ENCODE results near the gene KIAA0930.
A peak's percentile ranks its signal among the peaks of the same experiment; 100 is the strongest.

KIAA0930 gene

DNA sequence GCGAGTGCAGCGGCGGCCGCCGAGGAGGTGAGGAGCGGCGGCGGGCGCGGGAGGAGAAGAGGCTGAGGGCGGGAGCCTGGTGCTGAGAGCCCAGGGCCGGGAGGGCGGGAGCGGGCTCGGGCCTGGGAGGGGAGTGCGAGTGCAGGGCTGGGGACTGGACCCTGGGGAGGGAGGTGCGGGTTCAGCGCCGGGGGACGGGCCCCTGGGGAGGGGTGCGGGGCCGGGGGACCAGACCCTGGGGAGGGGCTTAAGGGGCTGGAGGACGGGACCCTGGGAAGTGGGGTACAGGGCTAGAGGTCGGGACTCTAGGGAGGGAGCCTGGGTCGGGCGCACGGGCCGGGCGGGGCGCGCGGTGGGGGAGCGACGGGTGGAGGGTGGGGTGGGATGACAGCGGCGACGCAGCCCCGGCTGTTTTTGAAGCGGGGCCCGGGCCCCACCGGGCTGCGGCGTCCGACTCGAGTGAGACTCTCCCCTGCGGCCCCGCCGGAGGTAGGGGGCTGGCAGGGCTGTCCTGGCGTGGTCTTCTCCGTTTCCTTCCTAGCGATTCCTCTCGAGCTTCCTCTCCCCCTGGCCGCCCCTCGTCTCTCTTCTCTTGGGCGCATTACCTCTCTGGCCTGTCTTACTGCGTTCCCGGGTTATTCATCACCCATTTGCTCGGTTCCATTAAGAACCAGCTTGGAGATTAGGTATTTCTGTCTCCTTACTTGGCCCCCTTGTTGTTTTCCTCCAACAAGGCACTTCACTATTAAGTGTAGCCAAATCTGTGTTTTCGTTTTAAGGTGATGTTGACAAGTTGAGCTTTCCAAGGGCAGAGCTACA lies 76.2 kb downstream of the KIAA0930 start:
- Histone ChIP-seq H3K23ac (ENCODE audit: low read length) (peak overlapping the region; percentile 59), H3K18ac (ENCODE audit: low read length) (peak overlapping the region; percentile 100), H3K9ac (ENCODE audit: low read length) (peak overlapping the region; percentile 98), H3K79me2 (ENCODE audit: control insufficient read depth, insufficient read depth, low read length) (peaks cover 57% of the 10 kb centered on the region), H2BK5ac (ENCODE audit: low read length) (peak overlapping the region; percentile 85), H3K36me3 (ENCODE audit: control insufficient read depth, insufficient read depth, low read length) (peaks cover 2% of the 10 kb centered on the region), H3K79me1 (ENCODE audit: low read length) (peaks cover 8% of the 10 kb centered on the region), H2BK120ac (ENCODE audit: low read depth, low read length) (peak overlapping the region; percentile 89), H3K27me3 (ENCODE audit: insufficient read depth, low read length, poor library complexity) (no peaks in the 10 kb centered on the region), H3K4ac (ENCODE audit: low read depth, low read length) (peak overlapping the region; percentile 99), H3K4me1 (ENCODE audit: control insufficient read depth, low read depth, low read length) (peaks cover 11% of the 10 kb centered on the region), H3K4me3 (ENCODE audit: low read length) (peak overlapping the region; percentile 96), H4K8ac (ENCODE audit: low read depth, low read length) (no peak overlapping the region), H3K4me2 (ENCODE audit: low read length) (peak overlapping the region; percentile 67), H2BK15ac (replicated peaks; ENCODE audit: low read depth) (no peak overlapping the region), H2AK5ac (ENCODE audit: low read length) (peak overlapping the region; percentile 50), H4K5ac (ENCODE audit: low read length) (no peak overlapping the region), H3K56ac (ENCODE audit: low read length) (peak overlapping the region; percentile 95), H3K27ac (ENCODE audit: low read depth, low read length) (peak overlapping the region; percentile 92)
- no CpG with 5 or more reads among the region's 59 CpGs for WGBS (ENCODE audit: extremely low coverage, insufficient coverage, low lambda C conversion rate)
- DNase-seq = peak; percentile 39

DNA sequence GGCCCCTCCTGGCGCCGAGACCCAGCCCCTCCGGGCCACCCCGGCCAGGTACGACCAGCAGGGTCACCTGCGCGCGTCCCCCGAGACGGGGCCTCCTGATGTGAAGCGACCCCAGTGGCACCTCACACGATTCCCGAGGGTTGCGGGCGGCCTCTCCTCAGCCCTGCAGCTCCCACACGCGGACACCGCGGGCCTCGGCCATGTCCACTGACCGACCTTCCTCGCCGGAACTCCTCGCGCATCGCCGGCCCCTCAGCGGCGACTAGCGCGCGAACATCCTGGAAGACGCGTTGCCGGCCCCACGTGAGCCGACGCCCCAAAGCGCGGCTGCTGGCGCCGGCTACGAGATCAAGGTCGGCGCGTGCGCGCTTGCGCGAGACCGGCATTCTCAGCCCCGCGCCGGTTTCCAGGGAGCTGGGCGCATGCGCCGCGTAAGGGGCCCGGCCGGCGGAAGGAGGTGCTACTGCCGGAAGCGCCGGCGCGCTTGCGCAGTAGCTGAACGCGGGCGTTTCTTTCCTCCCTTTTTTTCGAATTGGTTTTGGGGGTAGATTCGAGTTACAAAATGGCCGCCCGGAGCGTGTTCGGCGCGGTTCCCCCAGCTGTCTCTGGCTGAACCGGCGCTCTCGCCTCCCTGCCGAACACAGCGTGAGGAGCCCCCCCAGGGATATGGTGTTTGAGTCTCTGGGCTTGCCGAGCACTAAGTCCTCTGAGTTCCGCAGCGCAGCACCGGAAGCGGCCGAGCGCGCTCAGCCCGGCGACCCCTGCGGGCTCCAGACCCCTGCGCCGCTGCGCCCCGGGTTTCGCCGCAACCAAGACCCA lies 77.0 kb downstream of the KIAA0930 start, which contains the start of gene NUP50:
Gene NUP50 (plus strand): TSS at position 475 of the 819 bp plus-strand sequence. CDS start 4,253 bp downstream, outside the sequence.
- H3K4ac ChIP-seq (ENCODE audit: low read depth, low read length) = peak within 1 kb of the TSS; percentile 99
- peak within 1 kb of the TSS; percentile 100 for H3K18ac ChIP-seq (ENCODE audit: low read length)
- H3K23ac ChIP-seq (ENCODE audit: low read length) = peak within 1 kb of the TSS; percentile 81
- peaks cover 2% of the 10 kb centered on the region for H3K36me3 ChIP-seq (ENCODE audit: control insufficient read depth, insufficient read depth, low read length)
- WGBS (ENCODE audit: extremely low coverage, insufficient coverage, low lambda C conversion rate) = no CpG with 5 or more reads among the region's 100 CpGs
- H4K8ac ChIP-seq (ENCODE audit: low read depth, low read length) = peak within 1 kb of the TSS; percentile 30
- peak within 1 kb of the TSS; percentile 93 for H3K27ac ChIP-seq (ENCODE audit: low read depth, low read length)
- peak; percentile 98 for DNase-seq
- peak within 1 kb of the TSS; percentile 89 for H2BK120ac ChIP-seq (ENCODE audit: low read depth, low read length)
- no peaks in the 10 kb centered on the region for H3K27me3 ChIP-seq (ENCODE audit: insufficient read depth, low read length, poor library complexity)
- peak within 1 kb of the TSS; percentile 96 for H3K4me3 ChIP-seq (ENCODE audit: low read length)
- peak within 1 kb of the TSS; percentile 99 for H3K56ac ChIP-seq (ENCODE audit: low read length)
- peak within 1 kb of the TSS; percentile 67 for H3K4me2 ChIP-seq (ENCODE audit: low read length)
- peak within 1 kb of the TSS; percentile 89 for H2BK5ac ChIP-seq (ENCODE audit: low read length)
- H3K79me1 ChIP-seq (ENCODE audit: low read length) = peaks cover 8% of the 10 kb centered on the region
- peak within 1 kb of the TSS; percentile 50 for H2AK5ac ChIP-seq (ENCODE audit: low read length)
- peak within 1 kb of the TSS; percentile 98 for H3K9ac ChIP-seq (ENCODE audit: low read length)
- peaks cover 60% of the 10 kb centered on the region for H3K79me2 ChIP-seq (ENCODE audit: control insufficient read depth, insufficient read depth, low read length)
- no peak within 1 kb of the TSS for H4K5ac ChIP-seq (ENCODE audit: low read length)
- no peak within 1 kb of the TSS for H2BK15ac ChIP-seq (replicated peaks; ENCODE audit: low read depth)
- H3K4me1 ChIP-seq (ENCODE audit: control insufficient read depth, low read depth, low read length) = peaks cover 13% of the 10 kb centered on the region

DNA sequence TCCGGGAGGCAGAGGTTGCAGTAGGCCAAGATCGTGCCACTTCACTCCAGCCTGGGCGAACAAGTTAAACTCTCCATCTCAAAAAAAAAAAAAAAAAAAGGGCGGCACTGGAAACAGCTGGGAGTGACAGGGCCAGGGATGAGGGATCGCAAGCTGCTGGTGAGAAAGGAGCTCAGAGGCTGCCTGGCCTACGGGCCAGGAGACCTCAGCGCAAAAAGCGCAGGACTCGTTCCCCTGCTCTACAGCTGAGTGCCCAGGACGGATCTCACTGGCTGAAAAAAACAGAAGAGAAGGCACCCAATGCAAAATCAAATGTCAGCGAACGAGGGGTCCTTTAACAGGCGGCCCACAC lies 77.6 kb downstream of the KIAA0930 start:
- H4K5ac ChIP-seq (ENCODE audit: low read length) = no peak overlapping the region
- peak overlapping the region; percentile 35 for H3K4me2 ChIP-seq (ENCODE audit: low read length)
- H2BK120ac ChIP-seq (ENCODE audit: low read depth, low read length) = no peak overlapping the region
- peak overlapping the region; percentile 8 for H2AK5ac ChIP-seq (ENCODE audit: low read length)
- peak; percentile 66 for DNase-seq
- H3K79me2 ChIP-seq (ENCODE audit: control insufficient read depth, insufficient read depth, low read length) = peaks cover 59% of the 10 kb centered on the region
- H3K79me1 ChIP-seq (ENCODE audit: low read length) = peaks cover 5% of the 10 kb centered on the region
- H3K56ac ChIP-seq (ENCODE audit: low read length) = peak overlapping the region; percentile 99
- peak overlapping the region; percentile 98 for H3K4ac ChIP-seq (ENCODE audit: low read depth, low read length)
- H2BK5ac ChIP-seq (ENCODE audit: low read length) = peak overlapping the region; percentile 89
- H3K4me1 ChIP-seq (ENCODE audit: control insufficient read depth, low read depth, low read length) = peaks cover 16% of the 10 kb centered on the region
- no peak overlapping the region for H2BK15ac ChIP-seq (replicated peaks; ENCODE audit: low read depth)
- no peaks in the 10 kb centered on the region for H3K36me3 ChIP-seq (ENCODE audit: control insufficient read depth, insufficient read depth, low read length)
- H4K8ac ChIP-seq (ENCODE audit: low read depth, low read length) = peak overlapping the region; percentile 30
- H3K27me3 ChIP-seq (ENCODE audit: insufficient read depth, low read length, poor library complexity) = no peaks in the 10 kb centered on the region
- peak overlapping the region; percentile 90 for H3K9ac ChIP-seq (ENCODE audit: low read length)
- H3K18ac ChIP-seq (ENCODE audit: low read length) = peak overlapping the region; percentile 91
- WGBS (ENCODE audit: extremely low coverage, insufficient coverage, low lambda C conversion rate) = no CpG with 5 or more reads among the region's 13 CpGs
- H3K23ac ChIP-seq (ENCODE audit: low read length) = no peak overlapping the region
- H3K4me3 ChIP-seq (ENCODE audit: low read length) = peak overlapping the region; percentile 45
- peak overlapping the region; percentile 93 for H3K27ac ChIP-seq (ENCODE audit: low read depth, low read length)

DNA sequence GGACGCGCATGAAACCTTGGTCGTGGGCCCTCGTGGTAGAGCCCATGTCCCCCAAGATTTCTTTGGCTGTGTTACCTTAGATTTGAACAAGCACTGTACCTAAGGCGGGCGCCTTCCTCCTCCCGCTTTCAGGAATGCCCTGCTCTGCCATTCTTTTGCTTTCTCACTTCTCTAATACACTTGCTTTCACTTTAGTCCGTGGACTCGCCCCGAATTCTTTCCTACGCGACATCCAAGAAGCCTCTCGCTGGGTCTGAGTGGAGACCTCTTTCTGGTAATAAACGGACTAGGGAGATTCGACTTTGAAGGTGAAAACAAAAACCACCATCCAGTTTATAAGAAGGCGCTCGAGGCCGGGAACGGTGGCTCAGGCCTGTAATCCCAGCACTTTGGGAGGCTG lies 78.2 kb downstream of the KIAA0930 start:
- H4K8ac ChIP-seq (ENCODE audit: low read depth, low read length) = no peak overlapping the region
- peak overlapping the region; percentile 91 for H3K18ac ChIP-seq (ENCODE audit: low read length)
- H3K79me2 ChIP-seq (ENCODE audit: control insufficient read depth, insufficient read depth, low read length) = peaks cover 59% of the 10 kb centered on the region
- H3K23ac ChIP-seq (ENCODE audit: low read length) = peak overlapping the region; percentile 57
- H3K27me3 ChIP-seq (ENCODE audit: insufficient read depth, low read length, poor library complexity) = no peaks in the 10 kb centered on the region
- H3K36me3 ChIP-seq (ENCODE audit: control insufficient read depth, insufficient read depth, low read length) = no peaks in the 10 kb centered on the region
- peak overlapping the region; percentile 69 for H2AK5ac ChIP-seq (ENCODE audit: low read length)
- no peak overlapping the region for H2BK15ac ChIP-seq (replicated peaks; ENCODE audit: low read depth)
- peak overlapping the region; percentile 41 for H3K4me2 ChIP-seq (ENCODE audit: low read length)
- DNase-seq = peak; percentile 56
- no peak overlapping the region for H4K5ac ChIP-seq (ENCODE audit: low read length)
- H3K4ac ChIP-seq (ENCODE audit: low read depth, low read length) = no peak overlapping the region
- H3K56ac ChIP-seq (ENCODE audit: low read length) = peak overlapping the region; percentile 99
- WGBS (ENCODE audit: extremely low coverage, insufficient coverage, low lambda C conversion rate) = no CpG with 5 or more reads among the region's 19 CpGs
- peak overlapping the region; percentile 3 for H2BK5ac ChIP-seq (ENCODE audit: low read length)
- peak overlapping the region; percentile 40 for H3K4me3 ChIP-seq (ENCODE audit: low read length)
- peaks cover 19% of the 10 kb centered on the region for H3K4me1 ChIP-seq (ENCODE audit: control insufficient read depth, low read depth, low read length)
- peaks cover 6% of the 10 kb centered on the region for H3K79me1 ChIP-seq (ENCODE audit: low read length)
- peak overlapping the region; percentile 4 for H2BK120ac ChIP-seq (ENCODE audit: low read depth, low read length)
- peak overlapping the region; percentile 90 for H3K9ac ChIP-seq (ENCODE audit: low read length)
- H3K27ac ChIP-seq (ENCODE audit: low read depth, low read length) = peak overlapping the region; percentile 78

DNA sequence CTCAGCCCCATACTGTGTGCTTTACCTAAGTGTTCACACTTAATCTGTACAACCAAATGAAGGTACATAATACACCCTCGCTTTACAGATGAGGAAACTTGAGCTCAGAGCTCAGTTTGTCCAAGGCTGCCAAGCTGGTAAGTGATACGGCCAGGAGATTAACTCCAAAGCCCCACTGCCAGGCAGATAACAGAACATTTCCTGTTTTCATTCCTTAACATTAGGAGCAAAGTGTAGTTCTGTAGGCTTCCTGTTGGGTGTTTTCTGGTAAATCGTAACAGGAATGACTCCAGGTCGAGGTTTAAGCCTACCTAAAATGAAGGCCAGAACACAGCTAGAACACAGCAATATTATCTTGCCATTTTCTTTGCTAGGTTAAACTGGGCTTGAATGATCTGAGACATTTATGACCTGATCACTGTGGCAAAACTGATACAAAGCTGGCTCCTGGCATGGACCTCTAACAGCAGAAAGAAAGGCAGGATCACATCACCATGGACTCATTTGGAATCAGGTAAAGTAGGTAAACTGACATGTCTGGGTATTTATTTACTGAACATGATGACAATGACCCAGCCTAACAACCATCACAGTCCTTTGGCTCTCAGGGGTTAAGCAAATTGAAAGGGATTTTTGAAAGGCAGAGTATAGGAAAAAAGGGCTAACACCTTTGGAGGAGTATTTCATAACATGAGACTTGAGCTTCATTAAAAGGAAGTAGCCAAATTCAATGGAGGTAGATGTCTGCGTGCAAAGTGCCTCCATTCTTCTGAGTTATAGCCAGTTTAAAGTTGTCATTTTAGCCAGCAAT lies 80.8 kb downstream of the KIAA0930 start:
- Histone ChIP-seq H3K79me2 (ENCODE audit: control insufficient read depth, insufficient read depth, low read length) (peaks cover 35% of the 10 kb centered on the region), H3K4me1 (ENCODE audit: control insufficient read depth, low read depth, low read length) (peaks cover 24% of the 10 kb centered on the region), H2AK5ac (ENCODE audit: low read length) (no peak overlapping the region), H3K18ac (ENCODE audit: low read length) (no peak overlapping the region), H3K56ac (ENCODE audit: low read length) (peak overlapping the region; percentile 22), H3K27me3 (ENCODE audit: insufficient read depth, low read length, poor library complexity) (no peaks in the 10 kb centered on the region), H4K5ac (ENCODE audit: low read length) (no peak overlapping the region), H3K4ac (ENCODE audit: low read depth, low read length) (no peak overlapping the region), H3K4me3 (ENCODE audit: low read length) (no peak overlapping the region), H3K36me3 (ENCODE audit: control insufficient read depth, insufficient read depth, low read length) (peaks cover 3% of the 10 kb centered on the region), H3K27ac (ENCODE audit: low read depth, low read length) (peak overlapping the region; percentile 4), H3K79me1 (ENCODE audit: low read length) (peaks cover 12% of the 10 kb centered on the region), H4K8ac (ENCODE audit: low read depth, low read length) (no peak overlapping the region), H2BK15ac (replicated peaks; ENCODE audit: low read depth) (no peak overlapping the region), H2BK120ac (ENCODE audit: low read depth, low read length) (no peak overlapping the region), H3K4me2 (ENCODE audit: low read length) (no peak overlapping the region), H3K9ac (ENCODE audit: low read length) (no peak overlapping the region), H3K23ac (ENCODE audit: low read length) (no peak overlapping the region), H2BK5ac (ENCODE audit: low read length) (no peak overlapping the region)
- DNase-seq = peak; percentile 89
- no CpG with 5 or more reads among the region's 5 CpGs for WGBS (ENCODE audit: extremely low coverage, insufficient coverage, low lambda C conversion rate)

Measured in mesendoderm (in vitro differentiated cells).